GM21381 (cell line): ENCODE results near the gene HSPA1A.
"Not testable (repeated sequence)": the region's sequence is repeated elsewhere in the genome, so short reads cannot be mapped to it uniquely, and the experiment has no call there.

ENCODE experiments used
- ATAC-seq: cut with Tn5 transposase; IDR thresholded peaks from one replicate; pipeline ENCODE4 v1.9.1; 2021; ENCODE audit warnings: mild to moderate bottlenecking, moderate library complexity; ENCODE audit not compliant: unreplicated experiment

Gene HSPA1A

DNA sequence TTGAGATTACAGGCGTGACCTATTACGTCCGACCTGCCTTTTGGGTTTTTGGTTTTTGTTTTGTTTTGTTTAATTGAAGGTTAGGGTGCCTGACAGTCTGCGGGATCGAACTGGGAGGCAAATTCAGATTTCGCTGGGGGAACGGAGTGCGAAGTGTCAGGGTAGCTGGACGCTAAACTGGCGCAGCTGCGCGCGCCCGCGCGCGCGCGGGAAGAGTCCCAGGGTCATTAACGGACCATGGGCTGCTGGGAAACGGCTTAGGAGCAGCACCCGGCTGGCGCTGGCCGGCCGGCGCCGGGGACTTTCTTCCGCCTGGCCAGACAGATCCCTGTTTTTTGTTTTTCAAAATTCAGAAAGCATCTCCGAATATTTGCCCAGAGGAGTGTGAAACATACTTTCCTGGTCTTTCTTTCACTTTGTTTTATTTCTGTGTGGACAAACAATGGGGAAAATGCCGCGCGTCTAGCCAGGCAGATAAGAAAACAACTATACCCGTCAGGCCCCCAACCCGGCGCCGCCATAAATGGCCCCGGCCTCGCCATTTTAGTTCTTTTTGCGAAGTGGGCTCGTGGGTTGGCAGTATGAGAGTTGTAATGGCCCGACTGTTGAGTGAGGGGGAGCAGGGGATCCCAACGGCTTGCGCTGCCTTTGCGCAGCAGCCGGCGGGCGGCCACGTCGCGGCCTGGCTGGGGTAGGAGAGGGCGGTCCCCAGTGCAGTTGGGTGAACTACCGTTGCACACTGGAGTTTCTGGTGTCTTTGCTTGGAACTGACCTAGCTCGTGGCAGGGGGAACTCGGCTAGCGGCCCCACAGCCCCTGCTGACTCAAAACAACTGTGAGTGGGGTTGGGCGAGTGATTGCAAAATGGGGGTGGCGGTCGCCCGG is 19.3 kb downstream of the HSPA1A start:
- peak; percentile 42 for ATAC-seq

DNA sequence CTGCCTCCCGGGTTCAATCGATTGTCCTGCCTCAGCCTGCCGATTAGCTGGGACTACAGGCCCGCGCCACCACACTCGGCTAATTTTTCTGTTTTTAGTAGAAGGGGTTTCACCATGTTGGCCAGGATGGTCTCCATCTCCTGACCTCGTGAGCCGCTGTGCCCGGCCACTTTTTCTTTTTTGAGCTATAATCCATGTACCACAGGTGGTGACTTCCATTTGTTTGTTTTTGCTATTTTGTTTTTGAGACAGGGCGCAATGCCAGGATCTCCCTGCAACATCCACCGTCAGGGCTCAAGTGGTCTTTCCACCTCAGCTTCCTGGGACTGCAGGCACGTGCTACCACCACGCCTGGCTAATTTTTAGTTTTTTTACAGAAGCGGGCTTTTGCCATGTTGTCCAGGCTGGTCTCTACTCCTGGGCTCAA is 20.7 kb downstream of the HSPA1A start:
- ATAC-seq = no peak

DNA sequence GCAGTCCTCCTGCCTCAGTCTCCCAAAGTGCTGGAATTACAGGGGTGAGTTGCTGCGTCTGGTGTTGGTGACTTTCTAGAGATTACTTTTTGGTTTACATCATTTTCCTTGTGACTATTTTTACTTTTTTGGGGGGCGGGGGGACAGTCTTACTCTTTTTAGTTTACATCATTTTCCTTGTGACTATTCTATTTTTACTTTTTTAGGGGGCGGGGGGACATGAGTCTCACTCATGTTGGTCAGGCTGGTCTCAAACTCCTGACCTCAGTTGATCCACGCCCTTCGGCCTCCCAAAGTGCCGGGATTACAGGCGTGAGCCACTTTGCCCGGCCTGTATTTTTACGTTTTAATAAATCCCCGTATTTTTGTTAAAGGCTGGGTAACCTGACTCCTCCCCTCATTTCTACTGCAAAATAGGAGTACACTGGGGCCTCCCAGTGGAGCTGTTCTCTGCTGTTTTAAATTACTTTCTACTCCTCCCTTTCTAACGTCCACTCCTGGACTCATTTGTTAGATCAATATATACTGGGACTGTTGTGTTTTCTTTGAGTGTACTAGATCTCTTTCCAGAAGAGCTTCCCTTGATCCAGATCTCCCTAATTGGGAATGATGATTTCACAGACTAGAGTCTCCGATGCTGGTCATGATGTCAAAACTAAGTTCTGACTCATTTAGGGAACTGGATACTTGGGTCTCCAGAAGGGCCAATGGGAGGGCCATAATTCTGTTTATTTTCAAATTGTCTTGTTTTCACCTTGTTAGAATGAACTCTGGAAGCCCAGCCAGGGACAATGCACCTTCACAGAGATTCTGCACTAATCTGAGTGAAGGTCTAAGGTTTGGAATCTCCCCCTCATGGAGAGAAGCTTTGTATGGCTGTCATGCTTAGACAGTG is 21.4 kb downstream of the HSPA1A start:
- ATAC-seq = no peak

DNA sequence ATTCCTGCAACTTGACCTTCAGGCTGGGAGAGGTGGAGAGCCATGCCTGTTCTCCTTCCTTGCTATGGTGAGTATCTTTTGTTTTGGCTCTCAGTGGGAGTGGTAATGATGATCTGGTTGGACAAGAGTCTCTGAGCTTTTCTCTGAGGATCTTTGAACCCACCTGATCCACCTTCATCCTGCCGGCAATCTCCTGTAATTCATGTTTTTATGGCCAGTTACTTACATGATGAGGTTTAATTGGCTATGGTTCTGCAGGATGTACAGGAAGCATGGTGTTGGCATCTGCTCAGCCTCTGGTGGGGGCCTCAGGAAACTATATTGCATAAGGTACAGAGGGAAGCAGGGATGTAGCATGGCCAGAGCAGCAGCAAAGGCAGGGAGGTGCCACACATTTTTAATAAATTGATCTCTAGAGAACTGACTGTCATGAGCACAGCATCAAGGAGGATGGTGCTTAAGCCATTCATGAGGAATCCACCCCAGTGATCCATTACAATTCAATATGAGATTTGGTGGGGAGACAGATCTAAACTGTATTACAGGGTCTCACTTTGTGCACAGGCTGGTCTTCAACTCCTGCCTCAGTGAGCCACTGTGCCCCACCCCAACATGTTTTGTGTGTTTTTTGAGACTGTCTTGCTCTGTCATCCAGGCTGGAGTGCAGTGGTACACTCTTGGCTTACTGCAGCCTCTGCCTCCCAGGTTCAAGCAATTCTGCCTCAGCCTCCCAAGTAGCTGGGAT is 22.2 kb downstream of the HSPA1A start:
- no peak for ATAC-seq

DNA sequence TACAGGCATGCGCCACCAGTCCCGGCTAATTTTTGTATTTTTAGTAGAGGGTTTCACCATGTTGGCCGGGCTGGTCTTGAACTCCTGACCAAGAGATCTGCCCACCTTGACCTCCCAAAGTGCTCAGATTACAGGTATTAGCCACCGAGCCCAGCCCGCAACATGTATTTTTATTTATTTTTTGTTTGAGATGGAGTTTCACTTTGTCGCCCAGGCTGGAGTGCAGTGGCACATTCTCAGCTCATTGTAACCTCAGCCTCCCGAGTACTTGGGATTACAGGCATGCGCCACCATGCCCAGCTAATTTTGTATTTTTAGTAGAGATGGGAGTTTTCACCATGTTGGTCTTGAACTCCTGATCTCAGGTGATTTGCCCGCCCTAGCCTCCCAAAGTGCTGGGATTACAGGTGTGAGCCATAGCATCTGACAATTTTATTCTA is 22.8 kb downstream of the HSPA1A start:
- ATAC-seq = not testable (repeated sequence)

DNA sequence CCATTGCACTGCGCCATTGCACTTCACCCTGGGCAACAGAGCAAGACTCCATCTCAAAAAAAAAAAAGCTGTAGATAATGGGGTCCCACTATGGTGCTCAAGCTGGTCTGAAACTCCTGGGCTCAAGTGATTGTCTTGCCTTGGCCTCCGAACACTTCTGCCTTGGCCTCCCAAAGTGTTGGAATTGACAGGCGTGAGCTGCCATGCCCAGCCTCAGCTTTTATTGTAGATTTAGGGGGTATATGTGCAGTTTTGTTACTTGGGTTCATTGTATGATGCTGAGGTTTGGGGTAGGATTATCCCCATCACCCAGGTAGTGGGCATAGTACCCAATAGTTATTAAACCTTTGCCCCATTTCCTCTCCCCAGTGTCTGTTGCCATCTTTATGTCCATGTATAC is 23.6 kb downstream of the HSPA1A start:
- ATAC-seq = no peak

DNA sequence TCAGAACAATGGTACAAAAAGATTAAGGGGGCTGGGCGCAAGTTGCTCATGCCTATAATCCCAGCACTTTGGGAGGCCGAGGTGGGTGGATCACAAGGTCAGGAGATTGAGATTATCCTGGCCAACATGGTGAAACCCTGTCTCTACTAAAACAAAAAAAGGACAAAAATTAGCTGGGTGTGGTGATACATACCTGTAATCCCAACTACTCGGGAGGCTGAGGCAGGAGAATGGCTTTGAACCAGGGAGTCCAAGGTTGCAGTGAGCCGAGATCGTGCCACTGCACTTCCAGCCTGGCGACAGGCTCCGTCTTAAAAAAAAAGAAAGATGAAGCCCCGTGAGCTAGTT is 24.4 kb downstream of the HSPA1A start:
- not testable (repeated sequence) for ATAC-seq

DNA sequence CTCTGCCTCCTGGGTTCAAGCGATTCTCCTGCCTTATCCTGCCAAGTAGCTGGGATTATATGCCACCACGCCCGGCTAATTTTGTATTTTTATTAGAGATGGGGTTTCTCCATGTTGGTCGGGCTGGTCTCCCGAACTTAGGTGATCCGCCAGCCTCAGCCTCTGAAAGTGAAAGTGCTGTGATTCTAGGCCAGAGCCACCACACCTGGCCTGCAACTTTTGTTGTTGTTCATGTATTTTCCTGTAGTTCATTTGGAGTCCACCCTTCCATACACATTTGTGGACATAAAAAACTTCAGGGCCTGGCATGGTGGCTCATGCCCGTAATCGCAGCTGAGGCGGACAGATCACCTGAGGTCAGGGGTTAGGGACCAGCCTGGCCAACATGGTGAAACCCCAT is 26.7 kb downstream of the HSPA1A start:
- ATAC-seq = no peak

DNA sequence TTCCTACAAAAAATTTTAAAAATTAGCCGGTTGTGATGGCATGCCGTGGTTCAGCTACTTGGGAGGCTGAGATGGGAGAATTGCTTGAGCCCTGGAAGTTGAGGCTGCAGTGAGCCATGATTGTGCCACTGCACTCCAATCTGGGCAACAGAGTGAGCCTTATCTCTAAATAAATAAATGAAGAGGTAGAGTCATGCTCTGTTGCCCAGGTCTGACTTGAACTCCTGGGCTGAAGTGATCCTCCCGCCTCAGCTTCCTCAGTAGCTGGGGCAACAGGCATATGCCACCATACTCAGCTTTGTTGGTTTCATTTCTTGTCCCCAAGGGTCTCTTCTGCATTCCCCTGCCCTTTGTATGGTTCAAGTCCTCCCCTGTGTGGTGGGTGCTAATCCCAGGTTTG is 29.2 kb downstream of the HSPA1A start:
- no peak for ATAC-seq

DNA sequence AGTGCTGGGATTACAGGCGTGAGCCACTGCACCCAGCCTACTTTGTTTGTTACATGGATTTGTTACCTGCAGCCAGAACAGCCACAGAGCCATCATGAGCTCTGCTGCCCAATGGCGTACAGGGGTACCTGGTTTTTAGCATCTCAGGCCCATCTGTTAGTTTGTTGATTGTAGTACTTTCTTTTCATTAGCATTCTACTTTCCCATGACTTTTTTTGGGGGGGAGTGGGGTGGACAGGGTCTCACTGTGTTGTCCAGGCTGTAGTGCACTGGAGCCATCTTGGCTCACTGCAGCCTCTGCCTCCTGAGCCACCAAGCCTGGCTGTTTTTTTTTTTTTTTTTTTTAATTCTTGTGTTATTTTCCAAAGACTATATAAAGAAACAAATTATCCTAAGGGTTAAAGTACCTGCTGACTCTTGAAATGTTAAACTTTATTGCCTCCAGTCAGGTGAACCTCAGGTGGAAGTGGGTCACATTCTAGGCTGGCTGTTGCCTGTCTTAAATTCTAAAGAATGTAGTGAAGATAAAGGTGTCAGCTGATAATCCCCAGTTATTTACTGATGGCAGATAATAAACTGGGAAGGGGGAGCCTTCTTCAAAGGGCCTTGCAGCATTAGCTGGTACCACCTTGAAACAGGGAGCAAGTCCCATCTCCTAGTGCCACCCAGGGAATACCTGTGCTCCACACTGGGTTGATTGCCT is 32.1 kb downstream of the HSPA1A start:
- ATAC-seq = no peak

DNA sequence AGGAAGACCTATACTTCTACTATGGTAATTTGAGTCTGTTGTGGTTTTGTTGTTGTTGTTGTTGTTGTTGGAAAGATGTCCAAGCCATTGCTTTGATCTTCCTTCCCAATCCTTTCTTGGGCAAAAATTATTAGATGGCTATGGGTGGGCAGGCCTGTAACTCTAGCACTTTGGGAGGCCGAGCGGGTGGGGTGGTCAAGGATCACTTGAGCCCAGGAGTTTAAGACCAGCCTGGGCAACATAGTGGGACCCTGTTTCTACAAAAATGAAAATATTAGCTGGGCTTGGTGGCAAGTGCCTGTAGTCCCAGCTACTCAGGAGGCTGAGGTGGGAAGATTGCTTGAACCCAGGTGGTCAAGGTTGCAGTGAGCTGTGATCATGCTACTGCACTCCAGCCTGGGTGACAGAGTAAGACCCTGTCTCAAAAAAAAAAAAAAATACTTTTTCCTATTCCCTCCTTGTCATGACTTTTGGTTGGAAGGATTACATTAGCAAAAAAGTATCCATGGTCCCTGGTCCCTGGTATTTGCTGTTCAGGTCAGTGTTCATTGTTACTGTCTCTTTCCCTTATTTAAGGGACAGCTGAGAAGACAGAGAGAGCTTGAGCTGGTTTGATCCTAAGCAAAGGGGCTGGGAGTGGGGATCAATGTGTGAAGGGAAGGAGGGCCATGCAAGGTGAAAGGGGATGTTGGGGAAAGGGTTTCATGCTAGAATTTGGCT is 35.6 kb downstream of the HSPA1A start:
- ATAC-seq = no peak

DNA sequence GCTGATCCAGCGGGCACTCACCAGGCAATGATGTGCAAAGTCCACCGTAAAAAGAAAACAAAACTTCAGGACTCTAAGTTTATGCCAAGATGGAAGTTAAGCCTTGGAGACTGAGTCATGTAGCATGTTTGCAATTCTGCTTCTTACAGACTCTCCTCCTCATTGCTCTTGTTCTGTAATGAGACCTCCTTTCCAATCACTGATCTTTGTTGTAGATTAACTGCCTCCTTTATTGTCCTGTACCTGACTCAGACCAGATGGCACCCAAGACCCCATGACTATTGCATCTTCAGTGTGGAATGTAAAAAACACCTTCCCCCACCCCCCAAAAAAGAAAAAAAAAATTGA is 36.1 kb downstream of the HSPA1A start:
- ATAC-seq = no peak

DNA sequence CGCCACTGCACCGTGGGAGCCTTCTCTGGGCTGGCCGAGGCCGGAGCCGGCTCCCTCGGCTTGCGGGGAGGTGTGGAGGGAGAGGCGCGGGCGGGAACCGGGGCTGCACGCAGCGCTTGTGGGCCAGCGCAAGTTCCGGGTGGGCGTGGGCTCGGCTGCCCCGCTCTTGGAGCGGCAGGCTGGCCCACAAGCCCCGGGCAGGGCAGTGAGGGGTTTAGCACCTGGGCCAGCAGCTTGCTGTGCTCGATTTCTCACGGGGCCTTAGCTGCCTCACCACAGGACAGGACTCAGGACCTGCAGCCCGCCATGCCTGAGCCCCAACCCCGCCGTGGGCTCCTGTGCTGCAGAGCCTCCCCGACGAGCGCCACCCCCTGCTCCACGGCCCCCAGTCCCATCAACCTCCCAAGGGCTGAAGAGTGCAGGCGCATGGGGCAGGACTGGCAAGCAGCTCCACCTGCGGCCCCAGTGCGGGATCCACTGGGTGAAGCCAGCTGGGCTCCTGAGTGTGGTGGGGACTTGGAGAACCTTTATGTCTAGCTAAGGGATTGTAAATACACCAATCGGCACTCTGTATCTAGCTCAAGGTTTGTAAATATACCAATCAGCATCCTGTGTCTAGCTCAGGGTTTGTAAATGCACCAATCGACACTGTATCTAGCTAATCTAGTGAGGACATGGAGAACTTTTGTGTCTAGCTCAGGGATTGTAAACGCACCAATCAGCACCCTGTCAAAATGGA is 36.8 kb downstream of the HSPA1A start:
- ATAC-seq = not testable (repeated sequence)

DNA sequence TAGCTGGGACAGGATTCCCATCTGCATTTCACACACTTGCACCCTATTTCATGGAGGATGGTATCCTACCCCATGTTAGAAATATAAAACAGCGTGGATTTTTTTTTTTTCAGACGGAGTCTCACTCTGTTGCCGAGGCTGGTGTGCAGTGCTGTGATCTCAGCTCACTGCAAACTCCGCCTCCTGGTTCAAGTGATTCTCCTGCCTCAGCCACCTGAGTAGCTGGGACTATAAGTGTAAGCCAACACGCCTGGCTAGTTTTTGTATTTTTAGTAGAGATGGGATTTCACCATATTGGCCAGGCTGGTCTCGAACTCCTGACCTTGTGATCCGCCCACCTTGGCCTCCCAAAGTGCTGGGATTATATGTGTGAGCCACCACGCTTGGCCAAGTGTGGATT is 42.4 kb downstream of the HSPA1A start:
- ATAC-seq = not testable (repeated sequence)

DNA sequence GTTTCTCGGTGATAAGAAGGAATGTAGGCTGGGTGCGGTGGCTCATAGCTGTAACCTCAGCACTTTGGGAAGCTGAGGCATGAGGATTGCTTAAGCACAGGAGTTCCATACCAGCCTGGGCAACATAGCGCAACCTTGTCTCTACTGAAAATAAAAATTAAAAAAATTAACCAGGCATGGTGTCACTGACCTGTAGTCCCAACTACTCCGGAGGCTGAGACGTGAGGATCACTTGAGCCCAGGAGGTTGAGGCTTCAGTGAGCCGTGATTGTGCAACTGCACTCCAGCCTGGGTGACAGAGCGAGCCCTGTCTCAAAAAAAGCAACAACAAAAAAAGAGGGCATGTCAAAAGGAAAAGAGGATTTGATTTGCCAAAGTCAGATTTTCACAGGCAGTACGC is 43.4 kb downstream of the HSPA1A start:
- no peak for ATAC-seq

DNA sequence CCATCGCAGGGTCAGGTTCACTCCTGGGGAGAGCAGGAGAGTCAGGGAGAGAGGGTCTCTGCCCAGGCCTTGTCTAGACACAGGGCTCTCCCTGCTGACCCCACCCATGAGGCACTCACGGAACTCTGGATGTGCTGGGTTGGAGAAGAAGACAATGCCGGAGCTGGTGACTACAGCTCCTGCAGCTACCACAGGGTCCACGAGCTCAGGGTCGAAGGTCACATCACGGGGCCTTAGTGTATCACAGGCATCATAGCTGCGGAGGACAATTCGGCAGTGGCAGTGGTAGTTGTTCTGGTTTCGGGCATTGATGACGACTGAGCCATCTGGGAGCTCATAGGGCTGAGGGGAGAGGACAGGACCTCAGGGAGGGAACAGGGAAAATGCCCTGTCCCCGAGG is 44.6 kb downstream of the HSPA1A start:
- no peak for ATAC-seq

DNA sequence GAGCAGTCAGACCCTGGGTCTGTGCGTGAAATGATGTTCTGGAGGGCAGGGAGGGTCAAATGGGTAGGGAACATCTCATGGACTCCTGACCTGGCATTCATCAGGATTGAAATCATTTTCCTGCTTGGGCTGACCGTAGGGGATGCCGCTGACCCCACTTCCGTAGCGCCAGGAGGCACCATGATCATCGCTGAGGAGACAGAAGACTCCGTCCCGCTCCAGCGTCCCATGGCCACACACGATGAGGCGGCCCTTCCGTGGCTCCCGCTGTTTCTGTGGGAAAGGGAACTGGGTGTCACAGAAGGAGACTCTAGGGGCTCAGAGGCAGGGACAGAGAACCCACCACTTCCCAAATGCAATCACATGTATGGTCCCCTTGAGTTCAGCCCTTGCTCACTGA is 45.0 kb downstream of the HSPA1A start:
- ATAC-seq = no peak

DNA sequence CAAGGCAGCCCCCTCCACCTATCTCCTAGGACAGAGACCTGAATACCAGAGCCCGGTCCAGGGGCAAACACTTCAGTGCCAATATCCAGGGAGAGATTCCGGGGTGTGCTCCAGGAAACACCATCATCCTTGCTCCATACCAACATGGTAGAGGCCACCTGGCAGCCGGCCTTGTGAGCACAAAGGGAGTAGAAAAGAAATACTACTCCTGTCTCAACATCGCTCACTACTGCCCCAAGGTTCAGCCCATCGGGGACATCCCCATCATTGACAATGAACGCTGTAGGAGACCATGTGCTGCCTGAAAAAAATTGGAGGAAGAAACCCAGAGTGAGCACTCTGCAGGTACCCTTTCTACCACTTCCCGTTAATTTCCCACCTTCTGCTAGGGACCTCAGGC is 45.8 kb downstream of the HSPA1A start:
- ATAC-seq = no peak

DNA sequence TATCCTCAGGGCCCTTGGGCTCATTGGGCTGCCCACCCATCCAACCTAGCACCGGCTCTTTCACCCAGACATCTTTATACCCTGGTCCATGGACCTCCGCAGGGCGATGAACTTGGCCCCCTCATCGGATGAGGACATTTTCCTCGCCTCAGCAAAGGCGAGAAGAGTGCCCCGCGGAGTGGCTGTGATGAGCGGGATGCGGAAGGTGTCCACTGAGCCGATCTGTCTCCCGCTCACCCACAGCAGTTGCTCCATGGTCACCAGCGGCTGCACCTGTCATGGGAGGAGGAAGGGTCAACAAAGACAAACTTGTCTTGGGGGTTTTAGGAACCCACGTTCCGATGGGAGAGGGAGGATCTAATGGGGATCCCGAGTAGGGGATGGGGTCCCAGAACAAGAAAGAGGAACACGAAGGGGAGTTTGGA is 46.6 kb downstream of the HSPA1A start:
- no peak for ATAC-seq
